HFFc6 (cell line): ENCODE data around the gene SPDEF. TPM values are rescaled to one million over a fixed set of nuclear protein-coding genes. Genes with fewer than 3 reads are reported as not detected.
A peak's percentile ranks its signal among the peaks of the same experiment; 100 is the strongest.

Experiments used
- DNase-seq: peaks from one replicate; pipeline ENCODE4 v3.0.0-alpha.2; 2018
- H3K27ac Mint-ChIP-seq: 2 replicates; pipeline ENCODE4 v1.8.0; 2020; ENCODE audit warnings: mild to moderate bottlenecking, mixed read lengths
- H3K27me3 Mint-ChIP-seq: 2 replicates; pipeline ENCODE4 v1.8.0; 2021; ENCODE audit warnings: mild to moderate bottlenecking, moderate library complexity, mixed read lengths; ENCODE audit not compliant: insufficient read depth
- H3K36me3 Mint-ChIP-seq: 2 replicates; pipeline ENCODE4 v1.8.0; 2021; ENCODE audit warnings: low read depth, mixed read lengths
- H3K4me1 Mint-ChIP-seq: 2 replicates; pipeline ENCODE4 v1.8.0; 2020; ENCODE audit warnings: low read depth, mixed read lengths
- H3K4me3 Mint-ChIP-seq: 2 replicates; pipeline ENCODE4 v1.8.0; 2020; ENCODE audit warnings: mild to moderate bottlenecking, moderate library complexity, mixed read lengths
- H3K9me3 Mint-ChIP-seq: 2 replicates; pipeline ENCODE4 v1.8.0; 2020; ENCODE audit warnings: mild to moderate bottlenecking, mixed read lengths
- total RNA-seq, 6 experiments: library from RNA; stranded (reverse); fragmentation: NEBNext Ultra II Directional; extraction: Animal tissue kit (Norgen Biotek cat#: 25700); gene quantifications; 2 replicates in 1 of 6; 3 replicates in 5 of 6; pipeline ENCODE4 v1.2.3, GENCODE V29; 2021
- TF ChIP-seq, protein P1 (sequence below): fragments of 200-600 bp; sonication (generic); IDR thresholded peaks from 2 replicates; pipeline ENCODE4 v1.5.0; 2021; ENCODE audit warnings: antibody characterized with exemption, mild to moderate bottlenecking

SPDEF gene
- total RNA-seq, 6 experiments from 2014 or later: not detected

DNA sequence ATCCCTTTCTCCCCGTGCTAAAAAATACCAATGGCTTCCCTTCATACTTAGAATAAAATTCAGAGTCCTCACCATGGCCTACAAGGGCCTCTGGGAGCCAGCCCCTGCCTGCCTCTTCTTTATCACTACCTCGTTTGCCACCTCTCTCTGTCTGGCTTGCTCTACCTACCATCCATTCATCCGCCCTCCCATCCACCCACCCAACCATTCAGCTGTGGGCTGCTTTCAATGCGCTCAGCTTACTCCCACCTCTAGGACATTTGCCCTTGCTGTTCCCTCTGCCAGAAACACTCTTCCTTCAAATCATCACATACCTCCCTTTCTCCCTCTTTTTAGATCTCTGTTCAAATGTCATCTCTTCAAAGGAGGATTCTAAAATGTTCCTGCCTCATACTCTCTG, 45.8 kb downstream of the SPDEF start:
- Mint-ChIP-seq H3K27ac (no peak overlapping the region), H3K4me1 (0 out of 2 replicates have a peak, but pooled peaks cover 4% of the 10 kb centered on the region), H3K9me3 (peaks cover 8% of the 10 kb centered on the region; the same call in 1 of the 2 replicates), H3K4me3 (no peak overlapping the region), H3K36me3 (peaks cover 6% of the 10 kb centered on the region; the same call in 1 of the 2 replicates), H3K27me3 (peaks cover 25% of the 10 kb centered on the region)
- DNase-seq: no peak
- TF ChIP-seq, protein P1, sequence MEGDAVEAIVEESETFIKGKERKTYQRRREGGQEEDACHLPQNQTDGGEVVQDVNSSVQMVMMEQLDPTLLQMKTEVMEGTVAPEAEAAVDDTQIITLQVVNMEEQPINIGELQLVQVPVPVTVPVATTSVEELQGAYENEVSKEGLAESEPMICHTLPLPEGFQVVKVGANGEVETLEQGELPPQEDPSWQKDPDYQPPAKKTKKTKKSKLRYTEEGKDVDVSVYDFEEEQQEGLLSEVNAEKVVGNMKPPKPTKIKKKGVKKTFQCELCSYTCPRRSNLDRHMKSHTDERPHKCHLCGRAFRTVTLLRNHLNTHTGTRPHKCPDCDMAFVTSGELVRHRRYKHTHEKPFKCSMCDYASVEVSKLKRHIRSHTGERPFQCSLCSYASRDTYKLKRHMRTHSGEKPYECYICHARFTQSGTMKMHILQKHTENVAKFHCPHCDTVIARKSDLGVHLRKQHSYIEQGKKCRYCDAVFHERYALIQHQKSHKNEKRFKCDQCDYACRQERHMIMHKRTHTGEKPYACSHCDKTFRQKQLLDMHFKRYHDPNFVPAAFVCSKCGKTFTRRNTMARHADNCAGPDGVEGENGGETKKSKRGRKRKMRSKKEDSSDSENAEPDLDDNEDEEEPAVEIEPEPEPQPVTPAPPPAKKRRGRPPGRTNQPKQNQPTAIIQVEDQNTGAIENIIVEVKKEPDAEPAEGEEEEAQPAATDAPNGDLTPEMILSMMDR: no peak

DNA sequence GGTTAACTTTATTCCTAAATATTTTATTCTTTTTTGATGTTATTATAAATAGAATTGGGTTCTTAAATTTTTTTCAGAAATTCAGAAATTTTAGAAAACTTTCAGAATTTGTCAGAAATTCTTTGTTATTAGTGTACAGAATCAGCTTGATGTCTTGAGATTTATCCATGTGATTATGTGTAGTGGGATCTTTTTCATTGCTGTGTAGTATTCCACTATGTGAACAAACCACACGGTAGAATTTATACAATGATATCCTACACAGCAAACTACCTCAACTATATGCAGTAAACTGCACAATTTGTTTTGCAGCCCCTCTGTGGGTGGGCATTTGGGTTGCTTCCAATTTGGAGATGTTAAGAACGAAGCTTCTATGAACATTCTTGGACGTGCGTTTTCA, 46.3 kb downstream of the SPDEF start:
- Mint-ChIP-seq H3K9me3 (peaks cover 8% of the 10 kb centered on the region; the same call in 1 of the 2 replicates), H3K36me3 (peaks cover 6% of the 10 kb centered on the region; the same call in 1 of the 2 replicates), H3K4me3 (no peak overlapping the region), H3K4me1 (0 out of 2 replicates have a peak, but pooled peaks cover 4% of the 10 kb centered on the region), H3K27me3 (peaks cover 25% of the 10 kb centered on the region), H3K27ac (no peak overlapping the region)
- TF ChIP-seq, protein P1: no peak
- no peak for DNase-seq

GRCh38 chr6:34508425-34508824, 47.7 kb downstream of the SPDEF start:
- Mint-ChIP-seq H3K27ac (no peak overlapping the region), H3K36me3 (peaks cover 6% of the 10 kb centered on the region; the same call in 1 of the 2 replicates), H3K9me3 (peaks cover 8% of the 10 kb centered on the region; the same call in 1 of the 2 replicates), H3K4me1 (no peaks in the 10 kb centered on the region), H3K27me3 (peaks cover 17% of the 10 kb centered on the region), H3K4me3 (no peak overlapping the region)
- TF ChIP-seq, protein P1: peak; percentile 66
- peak; percentile 29 for DNase-seq

DNA sequence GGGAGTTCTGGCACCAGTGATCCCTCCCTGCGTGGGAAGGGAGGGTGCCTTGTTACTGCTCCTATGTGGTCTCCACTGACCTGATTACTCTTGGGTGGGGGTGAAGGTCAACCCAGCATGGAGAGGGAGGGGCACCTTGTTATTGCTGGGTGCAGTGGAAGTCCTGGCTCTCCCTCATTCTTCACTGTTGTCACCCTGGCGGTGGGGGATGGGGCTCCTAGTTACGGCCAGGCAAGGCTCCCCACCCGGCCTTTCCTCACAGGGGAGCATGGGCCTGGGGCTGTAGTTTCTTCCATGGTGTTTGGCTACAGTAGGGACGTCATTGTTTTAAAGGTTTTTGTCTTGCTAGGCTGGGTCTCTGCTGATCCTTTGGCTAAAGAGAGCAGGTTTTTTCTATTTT, 49.4 kb downstream of the SPDEF start:
- Mint-ChIP-seq H3K36me3 (peaks cover 6% of the 10 kb centered on the region; the same call in 1 of the 2 replicates), H3K27ac (no peak overlapping the region), H3K27me3 (peaks cover 16% of the 10 kb centered on the region), H3K9me3 (peaks cover 14% of the 10 kb centered on the region), H3K4me1 (no peaks in the 10 kb centered on the region), H3K4me3 (no peak overlapping the region)
- TF ChIP-seq, protein P1: no peak
- DNase-seq: no peak

DNA sequence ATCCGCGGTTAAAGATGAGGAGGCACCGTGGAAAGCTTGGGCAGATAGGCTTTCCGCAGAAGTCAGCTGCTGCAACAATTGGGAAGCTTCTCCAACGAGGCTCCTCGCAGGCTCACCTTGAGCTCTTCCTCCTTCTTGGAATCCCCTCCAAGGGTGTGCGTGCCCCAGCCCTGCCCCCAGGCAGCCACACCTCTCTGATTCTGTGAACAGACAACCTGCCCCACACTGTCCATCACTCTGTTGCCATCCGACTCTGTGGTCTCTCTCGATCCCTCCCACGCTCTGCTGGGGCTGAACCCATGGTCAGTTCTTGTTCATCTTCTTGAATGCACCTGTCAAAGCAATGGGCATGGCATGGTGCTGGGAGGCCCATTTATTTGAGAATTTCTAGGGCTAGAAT, 58.7 kb downstream of the SPDEF start:
- Mint-ChIP-seq H3K4me3 (no peak overlapping the region), H3K27me3 (peaks cover 37% of the 10 kb centered on the region), H3K36me3 (peaks cover 9% of the 10 kb centered on the region), H3K27ac (no peak overlapping the region), H3K9me3 (peaks cover 20% of the 10 kb centered on the region), H3K4me1 (no peaks in the 10 kb centered on the region)
- TF ChIP-seq, protein P1: no peak
- DNase-seq: no peak
